HCT116 (cell line): ENCODE data around the gene PCYT1A. TPM values are rescaled to one million over a fixed set of nuclear protein-coding genes. Genes with fewer than 3 reads are reported as not detected.

Source experiments
- ATAC-seq: fragments of 200-7000 bp; cut with Tn5 transposase; 2 replicates; pipeline ENCODE4 v1.9.1; 2020; ENCODE audit warnings: mild to moderate bottlenecking, moderate library complexity
- BruUV-seq: library from RNA; stranded (reverse); fragments of 400-500 nt; replicated peaks from 2 replicates; lab custom pipeline; 2021; lab: Mats Ljungman, UMichigan
- CTCF ChIA-PET: fragments of 300-600 bp; sonication (Branson Sonifier 250); formaldehyde crosslinking; loops from one replicate; lab custom pipeline; 2021; ENCODE audit warnings: antibody characterized with exemption; lab: Charles Lee
- POLR2A ChIA-PET: fragments of 300-600, 350-600 bp; sonication (Branson Sonifier 250); formaldehyde crosslinking; loops from one replicate; lab custom pipeline; 2021; ENCODE audit warnings: antibody characterized with exemption; lab: Charles Lee
- RAD21 ChIA-PET, 2 experiments: fragments of 300-600 bp; sonication (Branson Sonifier 250); formaldehyde crosslinking; loops; one replicate each; lab custom pipeline; 2023; ENCODE audit warnings: low total read pairs in 2 of 2; ENCODE audit not compliant: uncharacterized antibody in 2 of 2, unreplicated experiment in 2 of 2, low non-redundant PET in 1 of 2; lab: Charles Lee
- DNase-seq: peaks from one replicate; pipeline ENCODE4 v3.0.0-alpha.2; 2010; ENCODE audit warnings: low read depth, low spot score
- H2AFZ ChIP-seq: fragments of 200-600 bp; shearing (Covaris generic), sonication (generic); 2 replicates; pipeline ENCODE4 v1.6.1; 2017; ENCODE audit warnings: low read depth, mixed run types, mixed read lengths, antibody characterized with exemption, low read length; ENCODE audit not compliant: poor library complexity, severe bottlenecking
- H3K27ac ChIP-seq: 2 replicates; pipeline ENCODE4 v1.5.1; 2012; ENCODE audit warnings: low read depth, low read length
- H3K27me3 ChIP-seq: fragments of 200-600 bp; sonication (generic); 2 replicates; pipeline ENCODE4 v1.6.1; 2016; ENCODE audit warnings: mixed run types, low read length, mixed read lengths; ENCODE audit not compliant: insufficient read depth
- H3K36me3 ChIP-seq, 2 experiments: fragments of 200-500 bp in 1 of 2; fragments of 200-600 bp in 1 of 2; sonication (Bioruptor generic) in 1 of 2; sonication (generic) in 1 of 2; 2 replicates each; pipeline versions ENCODE4 v1.5.1 to v1.6.1; 2014 to 2016; ENCODE audit warnings: low read length in 2 of 2, inconsistent platforms in 1 of 2, mixed read lengths in 1 of 2, mixed run types in 1 of 2; ENCODE audit not compliant: insufficient read depth in 2 of 2, control insufficient read depth in 1 of 2
- H3K4me1 ChIP-seq, 2 experiments: fragments of 200-600 bp in 1 of 2; sonication (generic) in 1 of 2; 2 replicates each; pipeline versions ENCODE4 v1.5.1 to v1.6.1; 2012 to 2017; ENCODE audit warnings: low read length in 2 of 2, inconsistent platforms in 1 of 2, mild to moderate bottlenecking in 1 of 2, mixed read lengths in 1 of 2, mixed run types in 1 of 2, moderate library complexity in 1 of 2; ENCODE audit not compliant: insufficient read depth in 2 of 2, control insufficient read depth in 1 of 2
- H3K4me2 ChIP-seq: fragments of 200-600 bp; sonication (generic); 2 replicates; pipeline ENCODE4 v1.6.1; 2017; ENCODE audit warnings: mixed run types, low read length, mixed read lengths
- H3K4me3 ChIP-seq, 2 experiments: fragments of 200-600 bp in 1 of 2; sonication (generic) in 1 of 2; replicated peaks in 1 of 2; 2 replicates each; pipeline ENCODE4 v1.5.1; 2011 to 2016; ENCODE audit warnings: low read length in 2 of 2, control low read depth in 1 of 2, low read depth in 1 of 2, mild to moderate bottlenecking in 1 of 2, mixed read lengths in 1 of 2, mixed run types in 1 of 2
- H3K79me2 ChIP-seq: fragments of 200-600 bp; sonication (generic); 2 replicates; pipeline ENCODE4 v1.6.1; 2017; ENCODE audit warnings: mild to moderate bottlenecking, mixed run types, low read length, moderate library complexity, mixed read lengths; ENCODE audit not compliant: insufficient read depth
- H3K9ac ChIP-seq: fragments of 200-600 bp; sonication (generic); 2 replicates; pipeline ENCODE4 v1.6.1; 2016; ENCODE audit warnings: low read length, mixed read lengths
- H3K9me2 ChIP-seq: fragments of 200-600 bp; sonication (generic), shearing (Covaris generic); 2 replicates; pipeline ENCODE4 v1.6.1; 2017; ENCODE audit warnings: mixed run types, mild to moderate bottlenecking, moderate library complexity; ENCODE audit not compliant: insufficient read depth
- H3K9me3 ChIP-seq, 2 experiments: fragments of 200-500 bp in 1 of 2; fragments of 200-600 bp in 1 of 2; sonication (Bioruptor generic) in 1 of 2; sonication (generic) in 1 of 2; 2 replicates each; pipeline ENCODE4 v1.6.1; 2014 to 2017; ENCODE audit warnings: low read length in 2 of 2, mixed read lengths in 2 of 2, inconsistent platforms in 1 of 2, low read depth in 1 of 2, mild to moderate bottlenecking in 1 of 2, mixed run types in 1 of 2, moderate library complexity in 1 of 2; ENCODE audit not compliant: control insufficient read depth in 1 of 2, insufficient read depth in 1 of 2
- H4K20me1 ChIP-seq: fragments of 200-600 bp; sonication (generic), shearing (Covaris generic); 2 replicates; pipeline ENCODE4 v1.6.1; 2017; ENCODE audit warnings: mixed run types, mild to moderate bottlenecking, moderate library complexity; ENCODE audit not compliant: insufficient read depth
- CEBPB ChIP-seq: IDR thresholded peaks from 2 replicates; pipeline ENCODE4 v1.6.1; 2012; ENCODE audit warnings: low read depth
- EZH2phosphoT487 ChIP-seq: fragments of 200-600 bp; IDR thresholded peaks from 2 replicates; pipeline ENCODE4 v1.6.1; 2018; ENCODE audit warnings: antibody characterized with exemption, borderline replicate concordance
- JUND ChIP-seq: IDR thresholded peaks from 2 replicates; pipeline ENCODE4 v1.6.1; 2012
- RAD21 ChIP-seq: IDR thresholded peaks from 2 replicates; pipeline ENCODE4 v1.6.1; 2012; ENCODE audit warnings: low read depth, mild to moderate bottlenecking
- REST ChIP-seq: IDR thresholded peaks from 2 replicates; pipeline ENCODE4 v1.6.1; 2012; ENCODE audit warnings: low read depth
- intact Hi-C: fragments of 100-400 bp; cut with micrococcal nuclease; formaldehyde crosslinking; loops from 2 replicates; pipeline ENCODE4 v1.10.0; 2022
- total RNA-seq: library from RNA; stranded (reverse); gene quantifications from one replicate; pipeline ENCODE4 v1.2.1, GENCODE V29; 2021; ENCODE audit not compliant: unreplicated experiment

The PCYT1A gene
- total RNA-seq, 1 experiment from 2014 or later: 32.1 TPM

GRCh38 chr3:196332168-196332567 lies 44.6 kb upstream of the PCYT1A start:
- Histone ChIP-seq H3K4me3 (no peak overlapping the region), H3K27me3 (no peaks in the 10 kb centered on the region), H3K4me2 (no peak overlapping the region), H4K20me1 (no peaks in the 10 kb centered on the region), H3K9ac (no peak overlapping the region), H3K79me2 (no peaks in the 10 kb centered on the region; the same call in 1 of the 2 replicates), H3K9me3 (no peaks in the 10 kb centered on the region)
- BruUV-seq: no TSS peak
- TF ChIP-seq REST (no peak), RAD21 (no peak)
- TF ChIP-seq, all 23 proteins: peak for 0
- Histone ChIP-seq H2AFZ (no peak overlapping the region), H3K4me1 (peaks cover 16 to 19% of the 10 kb centered on the region in 2 experiments), H3K36me3 (no peaks in the 10 kb centered on the region), H3K27ac (no peak overlapping the region), H3K9me2 (no peaks in the 10 kb centered on the region)
- POLR2A ChIA-PET: no interaction called here
- CTCF ChIA-PET: no interaction called here
- intact Hi-C loops: no loop called here
- no peak for DNase-seq
- RAD21 ChIA-PET: no interaction called here
- no peak for ATAC-seq

- POLR2A ChIA-PET: interaction anchor here (0.6 to 1.2 kb wide), 2 partner anchors 9 to 10 kb away, joined by 3 read pairs; partner anchors contain the start of gene DYNLT2B
- H2AFZ ChIP-seq: no peak overlapping the region
These were observed 39.9 kb upstream of the PCYT1A start for GRCh38 chr3:196327405-196327804.

More at GRCh38 chr3:196327405-196327804, 39.9 kb upstream of the PCYT1A start:
- Histone ChIP-seq H3K9ac (no peak overlapping the region), H4K20me1 (no peaks in the 10 kb centered on the region), H3K4me2 (no peak overlapping the region), H3K4me3 (no peak overlapping the region), H3K9me2 (no peaks in the 10 kb centered on the region), H3K4me1 (peaks cover 0 to 5% of the 10 kb centered on the region in 2 experiments; a peak in 1 of 4 replicates), H3K36me3 (no peaks in the 10 kb centered on the region), H3K27me3 (no peaks in the 10 kb centered on the region), H3K79me2 (no peaks in the 10 kb centered on the region), H3K9me3 (no peaks in the 10 kb centered on the region), H3K27ac (no peak overlapping the region)
- intact Hi-C loops: no loop called here
- ATAC-seq (no peak), DNase-seq (no peak)
- TF ChIP-seq CEBPB: no peak
- no peak for TF ChIP-seq EZH2phosphoT487
- no peak for TF ChIP-seq JUND
- TF ChIP-seq REST: no peak
- ChIA-PET RAD21 (no interaction called here), CTCF (no interaction called here)
- BruUV-seq: no TSS peak
